Stimulated activated CD4-positive, alpha-beta T cell treated with anti-CD3 and anti-CD28 coated beads, Interleukin-15, amount 100 ng/mL, for 24 hours (primary cell): ENCODE measurements around the gene ETNK2.
"Not testable (repeated sequence)": the region's sequence is repeated elsewhere in the genome, so short reads cannot be mapped to it uniquely, and the experiment has no call there.

Experiments
- DNase-seq: peaks from one replicate; pipeline ENCODE4 v3.0.0-alpha.2; 2020

Gene ETNK2

DNA sequence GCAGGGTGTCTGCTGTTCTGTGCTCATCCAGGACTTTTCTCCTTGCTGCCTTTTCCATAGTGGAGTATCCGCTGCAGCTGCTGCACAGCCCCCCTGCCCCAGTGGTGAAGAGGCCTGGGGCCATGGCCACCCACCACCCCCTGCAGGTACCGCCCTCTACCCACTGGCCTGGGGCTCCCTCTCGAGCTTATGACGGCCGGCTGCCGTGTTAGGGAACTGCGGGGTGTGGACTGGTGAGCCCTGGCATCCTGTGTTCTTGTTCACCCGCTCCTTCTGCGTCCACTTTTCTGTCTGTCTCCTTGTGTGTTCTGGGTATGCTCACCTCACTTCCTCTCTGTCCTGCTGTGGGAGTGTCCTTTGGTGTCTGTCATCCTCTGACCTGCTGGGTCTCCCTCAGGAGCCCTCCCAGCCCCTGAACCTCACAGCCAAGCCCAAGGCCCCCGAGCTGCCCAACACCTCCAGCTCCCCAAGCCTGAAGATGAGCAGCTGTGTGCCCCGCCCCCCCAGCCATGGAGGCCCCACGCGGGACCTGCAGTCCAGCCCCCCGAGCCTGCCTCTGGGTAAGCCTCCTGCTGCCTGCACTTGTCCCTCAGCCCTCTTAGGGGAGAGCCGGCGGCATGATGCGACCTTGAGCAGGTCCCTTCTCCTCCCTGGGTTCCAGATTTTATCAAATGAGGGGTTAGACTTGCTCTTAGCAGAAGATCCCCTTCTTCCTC is 29.8 kb downstream of the ETNK2 start:
- no peak for DNase-seq

DNA sequence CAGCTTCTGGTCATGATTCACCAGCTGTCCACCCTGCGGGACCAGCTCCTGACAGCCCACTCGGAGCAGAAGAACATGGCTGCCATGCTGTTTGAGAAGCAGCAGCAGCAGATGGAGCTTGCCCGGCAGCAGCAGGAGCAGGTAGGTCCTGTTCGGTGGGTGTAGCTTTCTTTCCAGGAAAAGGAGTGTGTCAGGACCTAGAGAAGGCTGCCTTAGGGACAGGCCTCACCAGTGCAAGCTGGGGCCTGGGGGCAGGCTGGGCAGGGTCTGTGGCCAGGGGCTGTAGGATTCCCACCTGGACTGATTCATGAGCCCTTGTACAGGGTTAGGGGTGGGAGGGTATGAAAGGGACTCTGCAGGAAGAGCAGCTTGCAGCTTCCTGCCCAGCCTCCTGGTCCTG is 35.3 kb downstream of the ETNK2 start:
- DNase-seq: no peak

DNA sequence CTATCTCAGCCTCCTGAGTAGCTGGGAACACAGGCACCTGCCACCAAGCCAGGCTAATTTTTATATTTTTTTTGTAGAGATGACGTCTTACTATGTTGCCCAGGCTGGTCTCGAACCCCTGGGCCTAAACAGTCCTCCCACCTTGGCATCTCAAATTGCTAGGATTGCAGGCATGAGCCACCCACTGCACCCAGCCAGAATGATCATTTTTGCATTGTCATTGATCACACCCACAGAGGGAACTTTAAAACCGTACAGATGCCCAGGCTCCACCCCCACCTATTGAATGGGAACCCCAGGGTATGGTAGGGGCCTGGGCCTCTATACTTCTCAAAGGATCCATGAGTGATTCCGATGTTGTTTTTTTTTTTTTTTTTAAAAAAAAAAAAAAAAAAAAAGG is 36.7 kb downstream of the ETNK2 start:
- no peak for DNase-seq

DNA sequence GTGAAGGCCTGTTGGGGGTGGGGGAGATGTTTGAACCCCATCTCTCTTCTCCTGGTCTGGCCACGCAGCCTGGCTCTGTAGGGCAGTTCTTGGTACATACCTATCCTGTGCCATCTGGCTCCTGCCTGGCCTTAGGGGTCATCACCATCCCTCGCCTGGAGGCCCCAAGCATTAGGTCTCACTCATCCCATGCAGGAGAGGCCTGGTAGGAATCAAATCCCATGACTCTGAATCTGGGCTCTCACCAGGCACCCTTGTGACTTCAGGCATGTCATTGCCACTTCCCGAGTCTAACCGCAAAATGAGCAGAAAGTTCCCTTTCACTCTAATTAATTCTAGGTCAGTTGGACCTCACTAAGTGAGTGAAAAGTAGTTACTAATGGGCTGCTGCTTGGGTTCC is 37.2 kb downstream of the ETNK2 start:
- no peak for DNase-seq

DNA sequence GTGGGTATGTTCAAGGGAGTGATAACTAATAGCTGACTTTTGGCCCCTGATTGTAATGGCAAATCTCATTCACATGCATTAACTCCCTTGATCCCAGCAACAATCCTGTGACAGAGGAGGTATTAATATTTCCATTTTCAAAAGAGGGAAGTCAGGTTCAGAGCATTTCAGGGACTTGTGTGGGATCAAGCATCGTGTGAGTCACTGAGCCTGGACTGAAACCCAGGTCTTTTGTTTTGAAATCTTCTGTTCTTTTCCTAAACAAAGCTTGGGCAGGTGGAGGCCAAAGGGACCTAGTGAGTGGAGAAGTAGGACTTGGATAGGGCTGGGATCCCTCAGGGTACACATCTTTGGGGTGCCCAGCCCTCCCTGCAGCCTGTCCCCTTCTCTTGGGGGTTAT is 37.9 kb downstream of the ETNK2 start:
- DNase-seq: no peak

DNA sequence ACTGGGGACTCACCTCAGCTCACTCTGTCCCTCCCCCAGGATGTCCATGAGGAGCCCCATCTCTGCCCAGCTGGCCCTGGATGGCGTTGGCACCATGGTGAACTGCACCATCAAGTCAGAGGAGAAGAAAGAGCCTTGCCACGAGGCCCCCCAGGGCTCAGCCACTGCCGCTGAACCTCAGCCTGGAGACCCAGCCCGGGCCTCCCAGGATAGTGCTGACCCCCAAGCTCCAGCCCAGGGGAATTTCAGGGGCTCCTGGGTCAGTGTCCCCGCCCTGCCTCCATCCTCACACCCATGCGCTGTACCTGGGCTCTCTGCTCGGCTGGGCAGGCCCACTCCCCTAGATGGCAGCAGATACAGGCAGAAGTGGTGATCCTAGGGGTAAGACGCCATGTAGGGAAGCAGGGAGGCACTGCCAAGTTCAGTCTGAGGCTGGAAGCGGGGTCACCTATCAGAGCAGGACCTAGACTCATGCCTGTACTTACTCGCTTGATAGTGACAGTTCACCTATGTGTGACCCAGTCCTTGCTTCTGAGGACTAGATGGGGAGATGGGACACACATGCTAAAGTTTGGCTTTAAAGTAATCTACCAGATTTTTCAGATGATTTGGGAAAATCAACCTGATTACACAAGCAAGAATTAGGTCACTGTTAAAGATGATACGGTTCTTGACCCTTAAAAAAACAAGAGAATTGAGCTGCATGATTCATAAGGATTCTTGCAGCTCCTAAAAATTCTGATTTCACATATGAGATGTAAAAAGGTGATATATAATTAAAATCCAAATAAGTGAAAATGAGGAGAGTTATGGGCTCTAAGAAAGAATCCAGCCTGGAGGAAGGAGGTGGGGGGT is 38.7 kb downstream of the ETNK2 start:
- no peak for DNase-seq

DNA sequence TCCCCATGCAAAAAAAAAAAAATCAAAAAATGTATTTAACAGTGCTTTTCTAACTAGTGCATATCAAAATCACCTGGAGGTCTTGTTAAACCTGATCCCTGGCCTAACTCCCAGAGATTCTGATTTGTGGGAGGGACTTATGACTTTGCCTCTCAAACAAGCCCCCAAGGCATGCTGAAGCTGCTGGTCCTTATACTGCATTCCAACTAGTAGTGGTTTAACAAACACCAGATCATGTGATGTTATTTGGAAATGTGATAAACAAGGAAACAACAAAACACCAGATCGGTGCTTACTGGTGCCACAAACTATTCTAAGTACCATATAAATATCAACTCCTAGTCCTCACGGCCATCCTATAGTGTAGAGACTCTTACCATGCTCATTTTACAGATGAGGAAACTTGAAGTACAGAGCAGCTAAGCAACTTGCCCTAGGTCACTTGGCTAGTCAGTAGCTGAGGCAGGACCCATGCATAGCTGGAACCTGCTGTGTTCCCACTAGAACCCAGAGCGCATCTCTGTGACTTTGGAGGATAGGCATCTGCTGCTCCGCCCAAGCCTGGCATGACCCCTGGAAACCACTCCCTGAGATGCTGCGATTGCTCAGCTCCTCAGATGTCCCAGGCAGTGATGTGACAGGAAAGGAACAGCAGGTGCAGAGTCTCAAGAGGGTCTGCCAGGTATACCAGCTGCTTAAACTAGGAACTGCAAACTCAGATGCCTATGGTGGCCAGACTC is 40.8 kb downstream of the ETNK2 start:
- DNase-seq: no peak

DNA sequence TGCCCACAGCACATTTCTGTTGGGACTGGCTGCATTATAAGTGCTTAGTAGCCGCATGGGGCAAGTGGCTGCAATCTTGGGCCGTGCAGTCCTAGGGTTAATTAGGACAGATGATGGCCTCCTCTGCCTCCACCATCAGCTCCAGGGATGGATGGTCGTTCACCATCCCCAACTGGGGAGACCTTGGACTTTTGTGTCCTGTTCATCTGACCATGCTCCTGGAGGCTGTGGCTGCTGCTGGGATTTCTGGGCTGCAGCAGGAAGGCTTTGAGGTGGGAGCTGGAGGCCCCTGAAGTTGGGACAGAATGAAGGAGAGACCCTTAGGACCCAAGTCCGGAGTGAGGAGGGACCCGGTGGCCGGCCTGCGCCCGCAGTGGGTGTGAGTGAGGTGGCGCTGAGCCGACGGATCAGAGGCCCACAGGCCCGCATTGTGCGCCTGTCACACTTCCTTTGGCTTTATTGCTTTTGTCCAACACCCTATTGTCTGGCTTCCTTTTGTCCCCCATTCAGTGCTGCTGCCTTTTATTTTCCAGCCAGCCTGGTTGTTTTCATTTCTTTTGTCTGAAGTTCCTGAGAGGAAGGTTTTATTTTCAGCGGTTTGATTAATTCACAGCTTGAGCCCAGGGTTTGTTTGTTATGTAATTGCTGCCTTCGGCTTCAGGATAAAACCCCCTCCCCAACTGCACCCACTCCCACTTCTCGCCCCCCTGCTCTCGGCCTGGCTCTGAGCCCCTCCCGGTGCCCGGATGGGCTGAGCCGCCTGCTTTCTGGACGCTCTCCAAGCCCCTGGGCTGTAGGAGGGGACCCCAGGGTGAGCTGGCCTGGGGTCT is 43.3 kb downstream of the ETNK2 start:
- no peak for DNase-seq

DNA sequence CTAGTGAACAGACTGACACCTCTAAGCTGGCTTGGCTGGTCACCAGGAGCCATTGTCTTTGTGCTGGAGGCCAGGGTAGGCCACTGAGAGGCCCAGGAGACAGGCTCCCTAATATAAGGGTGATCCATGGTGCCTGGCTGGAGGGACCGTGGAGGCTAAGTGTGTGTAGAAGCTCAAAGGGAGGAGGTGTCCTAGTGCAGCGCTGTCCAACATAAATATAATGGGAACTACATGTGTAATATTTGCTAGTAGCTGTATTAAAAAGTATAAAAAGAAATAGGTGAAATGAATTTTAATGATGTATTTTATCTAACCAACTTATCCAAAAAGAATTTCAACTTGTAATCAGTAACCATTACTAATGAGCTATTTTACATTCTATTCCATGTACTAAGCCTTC is 44.0 kb downstream of the ETNK2 start:
- DNase-seq: no peak

DNA sequence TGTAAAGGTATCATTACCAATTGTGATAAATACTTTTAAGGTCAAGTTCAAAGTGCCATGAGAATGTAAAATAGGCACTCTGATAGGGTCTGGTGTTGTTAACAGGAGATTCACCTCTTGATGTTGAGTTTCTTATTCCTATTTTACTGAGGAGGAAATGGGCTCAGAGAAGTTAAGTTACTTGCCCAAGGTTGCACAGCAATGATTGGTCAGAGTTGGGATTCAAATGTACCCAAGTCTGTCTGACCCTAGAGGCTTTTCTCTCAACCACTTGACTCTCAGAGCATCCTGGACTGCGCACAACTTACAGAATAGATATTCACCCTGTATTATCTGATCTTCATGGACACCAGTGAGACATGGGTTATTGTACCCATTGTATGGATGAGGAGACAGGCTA is 45.0 kb downstream of the ETNK2 start:
- no peak for DNase-seq

DNA sequence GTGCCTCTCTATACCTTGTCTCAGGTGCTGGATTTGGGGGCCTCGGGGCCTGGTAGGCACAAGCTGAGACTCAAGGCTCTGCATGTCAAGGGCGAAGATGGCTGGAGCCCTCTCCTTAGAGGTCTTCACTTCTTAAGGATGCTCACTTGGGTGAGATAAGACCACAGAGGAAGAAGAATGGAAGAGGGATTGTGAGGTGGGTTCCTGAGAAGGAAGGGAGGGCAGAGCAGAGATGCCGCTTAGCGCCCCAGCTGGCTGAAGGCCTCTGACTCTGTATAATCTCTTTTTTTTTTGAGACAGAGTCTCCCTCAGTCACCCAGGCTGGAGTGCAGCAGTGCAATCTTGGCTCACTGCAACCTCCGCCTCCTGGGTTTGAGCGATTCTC is 46.7 kb downstream of the ETNK2 start:
- DNase-seq: no peak

DNA sequence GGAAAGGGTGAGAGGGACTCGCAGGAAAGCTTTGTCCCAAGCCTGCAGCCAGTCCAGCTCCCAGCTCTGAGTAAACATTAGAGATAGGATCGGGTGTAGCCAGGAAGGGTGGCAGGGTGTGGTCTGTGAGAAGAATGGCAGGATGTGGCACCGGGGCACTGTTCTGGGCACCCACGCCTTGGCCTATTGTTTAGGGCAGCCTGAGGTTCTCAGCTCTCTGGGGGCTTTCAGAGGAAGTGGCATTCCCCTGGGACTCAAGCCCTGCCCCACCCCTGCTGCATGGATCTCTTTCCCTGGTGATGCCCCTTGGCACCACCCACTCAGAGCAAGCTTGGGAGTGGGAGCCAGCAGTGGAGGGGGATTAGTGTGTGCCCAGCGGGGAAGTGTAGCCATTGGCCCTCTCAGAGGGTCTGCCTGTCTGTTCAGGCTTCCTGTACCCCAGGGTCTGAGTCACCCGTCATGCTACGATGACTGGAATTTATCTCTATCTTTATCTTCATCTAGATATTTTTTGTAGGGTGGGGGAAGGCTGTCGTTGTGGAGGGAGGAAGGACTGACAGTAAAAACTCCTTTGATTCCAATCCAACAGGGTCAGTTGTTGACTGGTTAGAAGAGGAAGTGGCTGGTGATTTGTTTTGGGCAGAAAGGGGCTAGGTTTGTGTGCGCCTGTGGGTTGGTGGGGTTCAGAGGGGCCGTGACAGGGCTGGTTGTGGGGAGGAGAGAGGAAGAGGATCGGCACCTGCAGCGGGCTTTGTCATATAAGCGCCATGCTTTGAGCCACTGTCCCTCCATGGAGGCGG is 47.3 kb downstream of the ETNK2 start:
- DNase-seq: peak; percentile 12

DNA sequence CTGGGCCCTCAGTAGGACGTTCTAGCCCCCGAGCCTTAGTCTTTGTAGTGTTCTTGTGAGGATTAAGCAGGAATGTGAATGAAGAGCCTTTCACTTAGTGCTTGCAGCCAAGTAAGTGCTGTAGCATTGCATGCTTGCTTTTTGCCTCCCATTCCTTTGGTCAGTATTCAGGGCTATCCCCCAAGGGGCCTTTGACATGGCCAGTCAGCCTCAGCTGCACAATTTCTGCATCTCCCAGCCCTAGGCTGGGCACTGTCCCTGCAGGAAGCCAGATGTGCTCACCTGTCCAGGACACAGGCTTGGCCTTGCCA is 48.5 kb downstream of the ETNK2 start:
- no peak for DNase-seq

DNA sequence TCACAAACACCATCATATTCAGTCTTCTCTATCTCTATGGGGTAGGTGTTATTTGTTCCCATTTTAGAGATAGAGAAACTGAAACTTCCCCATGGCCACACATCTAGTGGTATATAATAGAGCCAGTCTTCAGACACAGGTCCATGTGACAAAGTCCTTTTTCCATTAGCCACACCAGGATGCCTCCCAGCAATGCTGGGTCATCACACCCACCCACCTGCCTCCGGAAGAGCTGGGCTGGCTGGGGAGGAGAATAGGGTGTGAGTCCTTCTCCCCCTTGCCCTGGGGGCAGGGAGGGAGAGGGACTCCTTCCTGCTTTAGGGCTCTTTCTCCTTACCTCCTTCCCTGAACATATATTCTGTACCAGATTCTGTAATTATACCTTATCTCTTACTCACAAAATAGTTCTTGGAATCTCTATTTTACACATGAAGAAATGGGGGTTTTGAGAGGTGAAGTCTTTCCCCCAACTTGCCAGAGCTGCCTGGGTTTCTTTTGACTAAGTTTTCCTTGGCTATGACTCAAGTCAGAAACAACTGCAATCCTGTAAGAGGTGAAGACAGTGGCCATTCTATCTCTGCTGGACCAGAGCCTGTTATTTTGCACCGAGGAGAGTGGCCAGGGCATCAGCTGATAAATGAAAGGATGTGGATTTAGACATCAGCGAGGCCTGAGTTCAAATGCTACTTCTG is 49.0 kb downstream of the ETNK2 start:
- no peak for DNase-seq

DNA sequence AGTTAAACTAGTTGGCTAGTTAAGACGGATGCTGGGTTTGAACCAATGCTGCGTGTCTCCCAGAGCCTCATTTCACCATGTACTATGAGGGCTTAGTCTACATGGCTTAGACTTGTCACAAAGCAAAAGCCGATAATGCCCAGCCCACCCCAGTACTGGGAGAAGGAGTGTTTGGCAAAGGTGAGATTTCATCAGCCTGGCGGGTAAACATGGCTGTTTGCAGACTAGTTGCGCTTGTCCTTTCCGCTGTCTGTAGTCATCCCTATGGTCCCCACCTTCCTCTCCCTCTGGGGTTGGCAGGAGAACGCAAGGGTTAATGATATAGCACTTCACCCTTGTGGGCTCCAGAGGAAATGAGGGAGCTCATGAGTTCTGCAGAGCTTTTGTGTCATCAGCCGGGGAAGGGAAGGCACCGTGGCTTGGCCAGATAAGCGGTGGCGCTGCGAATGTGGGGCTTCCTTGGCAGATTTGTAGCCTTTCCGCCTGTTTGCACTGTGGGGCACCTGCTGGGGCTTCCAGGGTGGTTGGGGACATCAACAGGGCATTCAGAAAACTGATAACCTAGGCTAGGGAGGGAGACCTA is 49.7 kb downstream of the ETNK2 start:
- no peak for DNase-seq

DNA sequence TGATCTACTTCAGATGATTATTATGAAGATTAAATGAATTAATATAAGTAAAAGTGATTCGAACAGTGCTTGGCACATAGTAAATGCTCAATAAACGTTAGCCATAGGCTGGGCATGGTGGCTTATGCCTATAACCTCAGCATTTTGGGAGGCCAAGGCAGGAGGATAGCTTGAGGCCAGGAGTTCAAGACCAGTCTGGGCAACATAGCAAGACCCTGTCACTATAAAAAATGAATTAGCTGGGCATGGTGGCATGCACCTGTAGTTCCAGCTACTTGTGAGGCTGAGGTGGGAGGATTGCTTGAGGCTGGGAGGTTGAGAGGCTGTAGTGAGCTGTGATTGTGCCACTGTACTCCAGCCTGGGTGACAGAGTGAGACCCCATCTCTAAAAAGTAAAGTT is 52.1 kb downstream of the ETNK2 start:
- not testable (repeated sequence) for DNase-seq

DNA sequence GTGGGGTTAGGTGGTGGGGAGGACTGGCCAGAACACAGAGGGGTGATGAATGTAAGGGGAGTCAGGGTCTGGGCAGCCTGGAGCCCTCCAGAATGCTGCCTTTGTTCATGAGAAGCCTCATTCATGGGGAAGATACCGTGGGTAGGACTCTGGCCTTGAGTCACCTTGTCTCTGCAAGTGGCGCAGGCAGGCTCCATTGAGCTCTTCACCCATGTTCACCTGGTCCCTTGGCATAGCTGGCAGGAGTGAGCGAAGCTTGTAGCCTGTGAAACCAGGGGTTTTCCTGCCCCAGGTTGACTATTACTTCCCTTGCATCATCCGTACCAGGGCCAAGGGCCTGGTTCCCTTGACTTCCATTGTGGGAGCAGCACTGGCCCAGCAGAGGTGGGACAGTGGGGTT is 53.2 kb downstream of the ETNK2 start:
- DNase-seq: no peak

DNA sequence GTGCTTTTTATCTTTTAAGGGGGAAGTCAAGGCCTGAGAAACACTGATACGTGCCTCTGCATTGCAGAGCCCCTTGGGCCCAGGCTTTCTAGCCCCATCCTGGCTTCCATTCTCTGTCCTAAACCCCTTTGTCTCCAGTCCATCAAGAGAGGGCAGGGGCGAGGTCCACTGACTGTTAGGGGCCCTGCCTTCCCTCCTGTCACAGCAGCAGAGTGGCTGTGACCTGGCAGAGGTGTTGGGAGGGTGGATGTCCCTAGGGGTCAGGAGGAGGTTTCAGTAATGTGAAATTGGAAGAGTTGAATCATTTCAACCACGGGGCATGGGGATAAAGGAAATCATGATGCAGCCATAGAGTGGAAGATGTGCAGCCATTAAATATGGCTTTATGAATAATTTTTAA is 54.9 kb downstream of the ETNK2 start:
- no peak for DNase-seq

DNA sequence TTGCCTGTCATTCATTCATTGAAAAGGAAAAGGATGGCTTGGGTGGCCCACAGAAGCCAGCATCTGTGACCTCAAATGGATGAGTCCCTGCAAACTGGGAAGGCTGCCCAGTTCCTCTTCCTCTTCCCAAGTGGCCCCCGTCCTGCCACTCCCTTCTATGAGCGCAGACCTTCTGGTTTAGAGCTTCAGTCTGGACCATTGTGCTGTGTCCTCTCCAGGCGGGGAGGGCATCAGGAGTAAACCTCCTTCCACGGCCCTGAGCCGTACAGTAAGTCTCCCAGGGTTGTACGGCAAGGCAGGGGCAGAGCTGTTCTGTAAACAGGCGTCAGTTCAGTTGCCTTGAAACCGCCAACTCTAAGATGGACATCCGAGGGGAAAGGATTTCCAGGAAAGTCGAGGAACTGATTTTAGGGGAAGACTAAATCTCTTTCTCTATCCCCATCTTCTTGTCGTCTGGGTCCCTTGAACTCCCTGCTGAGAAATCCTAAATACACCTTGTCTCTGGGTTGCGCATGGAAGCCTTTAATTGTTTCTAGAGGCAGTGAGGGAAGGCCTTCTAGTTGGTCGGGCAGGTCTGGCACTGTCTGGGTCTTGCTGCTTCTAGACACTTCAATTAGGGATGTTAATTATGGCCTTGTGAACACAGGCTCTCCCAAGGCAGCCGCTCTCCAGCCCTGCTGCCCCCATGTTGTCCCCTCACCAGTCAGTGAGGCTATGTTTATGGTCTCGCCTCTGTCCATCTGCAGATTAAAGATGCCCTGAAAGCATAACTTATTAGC is 56.8 kb downstream of the ETNK2 start:
- no peak for DNase-seq

DNA sequence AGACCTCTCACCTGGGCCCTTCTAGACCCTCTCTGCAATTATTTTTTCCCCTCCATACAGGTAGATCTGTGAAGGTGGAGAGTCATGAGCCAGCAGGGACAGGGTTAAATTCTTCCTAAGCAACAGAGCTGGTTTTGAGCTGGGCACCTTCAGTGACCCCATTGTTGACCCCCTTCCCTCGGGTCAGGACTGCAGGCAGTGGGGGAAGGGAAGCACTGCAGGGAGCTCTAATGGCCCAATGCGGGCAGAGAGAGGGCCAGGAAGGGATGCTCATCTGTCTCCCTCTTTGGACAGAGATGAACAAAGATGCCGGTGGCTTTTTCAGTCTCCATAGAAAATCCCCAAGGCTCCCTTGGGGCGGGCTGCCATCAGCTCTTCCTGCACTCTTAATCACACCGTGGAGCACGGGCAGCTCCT is 57.5 kb downstream of the ETNK2 start:
- no peak for DNase-seq
